ENCODE results near the gene FARP1.

- TF ChIP-seq NFYA (IDR thresholded peaks at IDR 0.05; ENCODE audit: borderline replicate concordance, low read depth, low read length) (no peak), CTCF (IDR thresholded peaks at IDR 0.05 in 2 of 3, conservative IDR thresholded peaks at IDR 0.05 in 1 of 3; ENCODE audit: control insufficient read depth in 2 of 3, extremely low read depth in 1 of 3, insufficient read depth in 1 of 3, low read depth in 3 of 3, low read length in 3 of 3) (no peak), MYC (IDR thresholded peaks at IDR 0.05; ENCODE audit: insufficient read depth, insufficient read length, insufficient replicate concordance, low read length, severe bottlenecking) (no peak), TAF1 (IDR thresholded peaks at IDR 0.05; ENCODE audit: borderline replicate concordance, low read depth, low read length) (no peak), BMI1 (IDR thresholded peaks at IDR 0.05; ENCODE audit: borderline replicate concordance) (no peak), POLR2AphosphoS5 (IDR thresholded peaks at IDR 0.05; ENCODE audit: low read length) (no peak), TARDBP (IDR thresholded peaks at IDR 0.05; ENCODE audit: borderline replicate concordance) (no peak), EGR1 (IDR thresholded peaks at IDR 0.05; ENCODE audit: borderline replicate concordance in 1 of 2, low read depth in 2 of 2, low read length in 2 of 2) (no peak), ZBTB4 (CRISPR knock-in tag; IDR thresholded peaks at IDR 0.05) (no peak)
Observed at GRCh38 chr13:98201984-98202383, 59.1 kb downstream of the FARP1 start.
